B cell (primary cell): Measurements from ENCODE around the gene NDUFAF2. TPM values are rescaled to one million over a fixed set of nuclear protein-coding genes. Genes with fewer than 3 reads are reported as not detected.
"Not testable (repeated sequence)": the region's sequence is repeated elsewhere in the genome, so short reads cannot be mapped to it uniquely, and the experiment has no call there.

Experiments used
- ATAC-seq: fragments of 200-7000 bp; cut with Tn5 transposase; one replicate; pipeline ENCODE4 v1.10.0; 2021; ENCODE audit warnings: low read depth, mild to moderate bottlenecking, moderate number of reproducible peaks, moderate library complexity
- CTCF ChIA-PET: fragments of 350-600 bp; sonication (Branson Sonifier 250); formaldehyde crosslinking; loops from one replicate; lab custom pipeline; 2021; ENCODE audit warnings: antibody characterized with exemption, inconsistent platforms; lab: Charles Lee
- POLR2A ChIA-PET: fragments of 350-600 bp; sonication (Branson Sonifier 250); formaldehyde crosslinking; loops from one replicate; lab custom pipeline; 2021; ENCODE audit warnings: antibody characterized with exemption; lab: Charles Lee
- DNase-seq: peaks from one replicate; pipeline ENCODE4 v3.0.0; 2013
- H2AFZ ChIP-seq: 2 replicates; pipeline ENCODE4 v1.6.1; 2012; ENCODE audit warnings: mild to moderate bottlenecking, low read depth, low read length; ENCODE audit not compliant: insufficient read depth, poor library complexity, severe bottlenecking
- H3K27ac ChIP-seq, 2 donors: 1 replicate in 1 of 2; 2 replicates in 1 of 2; pipeline ENCODE4 v1.5.1; 2012 to 2013; ENCODE audit warnings: low read length in 2 of 2, mild to moderate bottlenecking in 2 of 2, moderate library complexity in 1 of 2
- H3K27me3 ChIP-seq, 4 experiments: fragments of 200-600 bp in 1 of 4; sonication (generic) in 1 of 4; replicated peaks in 1 of 4; 1 replicate in 2 of 4; 2 replicates in 2 of 4; pipeline versions ENCODE4 v1.6.1 to v1.7.0; 2013 to 2016; ENCODE audit warnings: low read length in 3 of 4, mild to moderate bottlenecking in 2 of 4, mixed read lengths in 1 of 4, moderate library complexity in 1 of 4; ENCODE audit not compliant: insufficient read depth in 4 of 4, control insufficient read depth in 3 of 4; ENCODE audit errors: control extremely low read depth in 1 of 4
- H3K36me3 ChIP-seq, 2 experiments: replicated peaks in 1 of 2; 1 replicate in 1 of 2; 2 replicates in 1 of 2; pipeline versions ENCODE4 v1.6.1 to v1.7.1; 2013; ENCODE audit warnings: low read length in 1 of 2; ENCODE audit not compliant: insufficient read depth in 2 of 2, control insufficient read depth in 1 of 2; ENCODE audit errors: control extremely low read depth in 1 of 2, extremely low read depth in 1 of 2
- H3K4me1 ChIP-seq, 2 donors: fragments of 200-600 bp in 1 of 2; sonication (generic) in 1 of 2; 1 replicate in 1 of 2; 2 replicates in 1 of 2; pipeline versions ENCODE4 v1.5.1 to v1.6.1; 2013 to 2017; ENCODE audit warnings: low read length in 2 of 2; ENCODE audit not compliant: control insufficient read depth in 2 of 2, insufficient read depth in 2 of 2
- H3K4me2 ChIP-seq: replicated peaks from 2 replicates; pipeline ENCODE3; 2012; ENCODE audit warnings: mild to moderate bottlenecking, low read depth, low read length; ENCODE audit not compliant: poor library complexity, severe bottlenecking
- H3K4me3 ChIP-seq, 5 experiments: fragments of 200-600 bp in 1 of 5; sonication (generic) in 1 of 5; 1 replicate in 3 of 5; 2 replicates in 2 of 5; pipeline versions ENCODE4 v1.5.1 to v1.7.0; 2011 to 2016; ENCODE audit warnings: low read length in 4 of 5, mild to moderate bottlenecking in 4 of 5, low read depth in 2 of 5, control low read depth in 1 of 5, moderate library complexity in 1 of 5; ENCODE audit not compliant: insufficient read depth in 1 of 5; ENCODE audit errors: control extremely low read depth in 1 of 5, extremely low read depth in 1 of 5
- H3K79me2 ChIP-seq: fragments of 200-600 bp; sonication (generic); one replicate; pipeline ENCODE4 v1.6.0; 2016; ENCODE audit warnings: low read length; ENCODE audit not compliant: control insufficient read depth, insufficient read depth
- H3K9ac ChIP-seq: fragments of 200-600 bp; sonication (generic); 2 replicates; pipeline ENCODE4 v1.6.1; 2017; ENCODE audit warnings: mild to moderate bottlenecking, low read length, moderate library complexity
- H3K9me3 ChIP-seq, 3 donors: one replicate each; pipeline versions ENCODE4 v1.6.1 to v1.7.1; 2013; ENCODE audit warnings: low read length in 2 of 3; ENCODE audit not compliant: control insufficient read depth in 2 of 3, insufficient read depth in 1 of 3; ENCODE audit errors: control extremely low read depth in 1 of 3
- H4K20me1 ChIP-seq: 2 replicates; pipeline ENCODE4 v1.6.0; 2012; ENCODE audit warnings: mild to moderate bottlenecking, low read length; ENCODE audit not compliant: insufficient read depth, control insufficient read depth, poor library complexity, severe bottlenecking
- H3K27ac Mint-ChIP-seq: one replicate; pipeline ENCODE4 v1.8.0; 2021; ENCODE audit warnings: mixed read lengths
- H3K27me3 Mint-ChIP-seq: one replicate; pipeline ENCODE4 v1.8.0; 2021; ENCODE audit warnings: mixed read lengths
- H3K4me1 Mint-ChIP-seq: one replicate; pipeline ENCODE4 v1.8.0; 2021; ENCODE audit warnings: mixed read lengths
- H3K4me3 Mint-ChIP-seq: one replicate; pipeline ENCODE4 v1.8.0; 2021; ENCODE audit warnings: mixed read lengths
- H3K9me3 Mint-ChIP-seq: one replicate; pipeline ENCODE4 v1.8.0; 2022; ENCODE audit warnings: mixed read lengths; ENCODE audit not compliant: insufficient read depth
- EZH2 ChIP-seq: IDR thresholded peaks from 2 replicates; pipeline ENCODE4 v1.6.1; 2012; ENCODE audit warnings: borderline replicate concordance, low read depth, mild to moderate bottlenecking, moderate library complexity, low read length; ENCODE audit not compliant: insufficient read depth, poor library complexity, severe bottlenecking
- WGBS: methylation state at CpG from one replicate; pipeline ENCODE4 v1.1.5; 2013; ENCODE audit warnings: missing lambda C conversion rate; ENCODE audit not compliant: insufficient coverage; 5-methylcytosine and 5-hydroxymethylcytosine counted together
- intact Hi-C: fragments of 100-400 bp; cut with micrococcal nuclease; formaldehyde crosslinking; loops from one replicate; pipeline ENCODE4 v1.10.0; 2022
- polyA plus RNA-seq: library from polyadenylated mRNA; depleted of rRNA; stranded (reverse); fragments of >200 nt; gene quantifications from 2 replicates; pipeline ENCODE4 v1.2.3, GENCODE V29; 2012
- total RNA-seq, 2 donors: library from RNA; stranded (reverse); fragments of 120-200 nt in 1 of 2; gene quantifications; 1 replicate in 1 of 2; 2 replicates in 1 of 2; pipeline versions ENCODE4 v1.2.3 to v1.2.4, GENCODE V29; 2013 to 2022
- TF ChIP-seq, protein P1 (sequence below): fragments of 200-600 bp; IDR thresholded peaks from one replicate; pipeline ENCODE4 v1.8.0; 2022; ENCODE audit warnings: antibody characterized with exemption, mild to moderate bottlenecking

The NDUFAF2 gene
- total and polyA plus RNA-seq, 2 donors (not counting 1 experiment from before 2014, with no cell fraction given): 6.3 to 9.7 TPM

GRCh38 chr5:61184708-61185107 lies 239.7 kb downstream of the NDUFAF2 start:
- Histone ChIP-seq H3K27ac (no peak overlapping the region), H3K9me3 (no peaks in the 10 kb centered on the region), H3K9ac (no peak overlapping the region), H3K4me2 (no peak overlapping the region), H3K4me3 (no peak overlapping the region), H3K27me3 (no peaks in the 10 kb centered on the region), H2AFZ (no peak overlapping the region), H3K4me1 (peaks cover 0 to 6% of the 10 kb centered on the region in 2 donors), H3K36me3 (no peaks in the 10 kb centered on the region), H4K20me1 (no peaks in the 10 kb centered on the region), H3K79me2 (no peaks in the 10 kb centered on the region)
- POLR2A ChIA-PET: no interaction called here
- CTCF ChIA-PET: no interaction called here
- no peak for DNase-seq
- ATAC-seq: no peak
- TF ChIP-seq, protein P1, sequence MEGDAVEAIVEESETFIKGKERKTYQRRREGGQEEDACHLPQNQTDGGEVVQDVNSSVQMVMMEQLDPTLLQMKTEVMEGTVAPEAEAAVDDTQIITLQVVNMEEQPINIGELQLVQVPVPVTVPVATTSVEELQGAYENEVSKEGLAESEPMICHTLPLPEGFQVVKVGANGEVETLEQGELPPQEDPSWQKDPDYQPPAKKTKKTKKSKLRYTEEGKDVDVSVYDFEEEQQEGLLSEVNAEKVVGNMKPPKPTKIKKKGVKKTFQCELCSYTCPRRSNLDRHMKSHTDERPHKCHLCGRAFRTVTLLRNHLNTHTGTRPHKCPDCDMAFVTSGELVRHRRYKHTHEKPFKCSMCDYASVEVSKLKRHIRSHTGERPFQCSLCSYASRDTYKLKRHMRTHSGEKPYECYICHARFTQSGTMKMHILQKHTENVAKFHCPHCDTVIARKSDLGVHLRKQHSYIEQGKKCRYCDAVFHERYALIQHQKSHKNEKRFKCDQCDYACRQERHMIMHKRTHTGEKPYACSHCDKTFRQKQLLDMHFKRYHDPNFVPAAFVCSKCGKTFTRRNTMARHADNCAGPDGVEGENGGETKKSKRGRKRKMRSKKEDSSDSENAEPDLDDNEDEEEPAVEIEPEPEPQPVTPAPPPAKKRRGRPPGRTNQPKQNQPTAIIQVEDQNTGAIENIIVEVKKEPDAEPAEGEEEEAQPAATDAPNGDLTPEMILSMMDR: no peak
- no peak for TF ChIP-seq EZH2
- peaks cover 16% of the 10 kb centered on the region for H3K4me1 Mint-ChIP-seq
- peaks cover 4% of the 10 kb centered on the region for H3K27me3 Mint-ChIP-seq
- intact Hi-C loops: no loop called here
- H3K9me3 Mint-ChIP-seq: peaks cover 2% of the 10 kb centered on the region
- WGBS: no CpG with 5 or more reads among the region's 2 CpGs
- no peak overlapping the region for H3K4me3 Mint-ChIP-seq
- H3K27ac Mint-ChIP-seq: no peak overlapping the region

DNA sequence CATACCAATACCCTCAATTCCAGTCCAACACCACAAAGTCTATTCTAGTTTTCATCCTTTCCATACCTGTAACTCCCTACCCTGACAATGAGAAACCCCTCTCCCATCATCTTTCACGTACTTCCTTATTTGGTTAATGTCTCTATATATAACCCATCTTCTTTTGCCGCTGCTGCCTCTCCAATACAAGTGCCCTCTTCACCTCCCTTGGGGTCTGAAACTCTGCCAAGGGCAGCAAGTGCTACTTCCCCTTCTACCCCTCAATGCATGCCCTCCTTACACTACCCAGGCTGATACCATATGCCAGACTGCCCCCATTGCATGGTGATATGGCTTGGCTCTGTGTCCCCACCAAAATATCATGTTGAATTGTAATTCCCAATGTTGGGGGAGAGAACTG lies 241.6 kb downstream of the NDUFAF2 start:
- Histone ChIP-seq H4K20me1 (no peaks in the 10 kb centered on the region), H3K9ac (no peak overlapping the region), H3K27ac (no peak overlapping the region), H3K36me3 (no peaks in the 10 kb centered on the region), H3K4me1 (no peaks in the 10 kb centered on the region), H3K4me3 (no peak overlapping the region), H3K4me2 (no peak overlapping the region), H3K79me2 (no peaks in the 10 kb centered on the region), H2AFZ (no peak overlapping the region), H3K9me3 (no peaks in the 10 kb centered on the region), H3K27me3 (no peaks in the 10 kb centered on the region)
- peaks cover 11% of the 10 kb centered on the region for H3K4me1 Mint-ChIP-seq
- peaks cover 2% of the 10 kb centered on the region for H3K9me3 Mint-ChIP-seq
- no peak overlapping the region for H3K4me3 Mint-ChIP-seq
- no peak for DNase-seq
- intact Hi-C loops: no loop called here
- peaks cover 5% of the 10 kb centered on the region for H3K27me3 Mint-ChIP-seq
- TF ChIP-seq, protein P1: no peak
- TF ChIP-seq EZH2: no peak
- ChIA-PET POLR2A (no interaction called here), CTCF (no interaction called here)
- whole genome bisulfite sequencing: 18% methylated on average over 2 of the region's 2 CpGs
- no peak overlapping the region for H3K27ac Mint-ChIP-seq
- no peak for ATAC-seq

GRCh38 chr5:61187352-61187751 lies 242.3 kb downstream of the NDUFAF2 start:
- intact Hi-C loops, H3K27ac ChIP-seq, H3K27me3 ChIP-seq, H3K27ac Mint-ChIP-seq, H4K20me1 ChIP-seq, ATAC-seq, H3K36me3 ChIP-seq, DNase-seq, H3K4me2 ChIP-seq, H3K9ac ChIP-seq, H3K9me3 ChIP-seq, H3K9me3 Mint-ChIP-seq, H3K79me2 ChIP-seq, POLR2A ChIA-PET, H3K4me3 ChIP-seq, H3K4me1 ChIP-seq, H3K4me3 Mint-ChIP-seq, H2AFZ ChIP-seq, CTCF ChIA-PET: not testable (repeated sequence)
- H3K27me3 Mint-ChIP-seq: peaks cover 11% of the 10 kb centered on the region
- peaks cover 11% of the 10 kb centered on the region for H3K4me1 Mint-ChIP-seq
